Endothelial cell of umbilical vein (primary cell): ENCODE results near the gene TIGD4. TPM values are rescaled to one million over a fixed set of nuclear protein-coding genes. Genes with fewer than 3 reads are reported as not detected.

Source experiments
- BruUV-seq: library from RNA; stranded (reverse); fragments of 400-500 nt; replicated peaks from 2 replicates; lab custom pipeline; 2021; lab: Mats Ljungman, UMichigan
- CTCF ChIA-PET: fragments of 300-600, 350-600 bp; sonication (Branson Sonifier 250); formaldehyde crosslinking; loops from one replicate; lab custom pipeline; 2021; ENCODE audit warnings: antibody characterized with exemption, inconsistent platforms; lab: Charles Lee
- POLR2A ChIA-PET: fragments of 300-600, 350-600 bp; sonication (Branson Sonifier 250); formaldehyde crosslinking; loops from one replicate; lab custom pipeline; 2021; ENCODE audit warnings: antibody characterized with exemption, inconsistent platforms; lab: Charles Lee
- DNase-seq: peaks from one replicate; pipeline ENCODE4 v3.0.0-alpha.2; 2011; ENCODE audit warnings: low read depth, low spot score
- FAIRE-seq: peaks from 2 replicates; lab custom pipeline; 2011; peaks lifted over from hg19 to GRCh38; lab: Jason Lieb, UNC
- H2AFZ ChIP-seq: 2 replicates; pipeline ENCODE4 v1.6.0; 2012; ENCODE audit warnings: low read depth, low read length, control low read depth, inconsistent platforms
- H3K27ac ChIP-seq: 2 replicates; pipeline ENCODE4 v1.5.1; 2011; ENCODE audit warnings: low read depth, mild to moderate bottlenecking, control low read depth, low read length, moderate library complexity; ENCODE audit not compliant: insufficient read depth
- H3K27me3 ChIP-seq, 2 experiments: 2 replicates each; pipeline versions ENCODE4 v1.6.0 to v1.6.1; 2011; ENCODE audit warnings: low read length in 2 of 2, mixed read lengths in 1 of 2; ENCODE audit not compliant: control insufficient read depth in 2 of 2, insufficient read depth in 2 of 2
- H3K36me3 ChIP-seq, 2 experiments: 2 replicates in 1 of 2; 3 replicates in 1 of 2; pipeline ENCODE4 v1.5.1; 2011; ENCODE audit warnings: low read length in 2 of 2, mild to moderate bottlenecking in 1 of 2, moderate library complexity in 1 of 2; ENCODE audit not compliant: control insufficient read depth in 2 of 2, insufficient read depth in 2 of 2; ENCODE audit errors: extremely low read depth in 1 of 2
- H3K4me1 ChIP-seq: 3 replicates; pipeline ENCODE4 v1.5.1; 2011; ENCODE audit warnings: mild to moderate bottlenecking, low read length; ENCODE audit not compliant: control insufficient read depth, insufficient read depth; ENCODE audit errors: extremely low read depth
- H3K4me2 ChIP-seq: 2 replicates; pipeline ENCODE4 v1.6.1; 2011; ENCODE audit warnings: low read length, control low read depth, mixed read lengths; ENCODE audit not compliant: insufficient read depth
- H3K4me3 ChIP-seq, 3 experiments: fragments of 200-600 bp in 1 of 3; sonication (generic), shearing (Covaris generic) in 1 of 3; replicated peaks in 1 of 3; 2 replicates each; pipeline ENCODE4 v1.5.1; 2011 to 2016; ENCODE audit warnings: control low read depth in 3 of 3, low read length in 3 of 3, mild to moderate bottlenecking in 2 of 3, inconsistent platforms in 1 of 3, low read depth in 1 of 3, moderate library complexity in 1 of 3; ENCODE audit not compliant: insufficient read depth in 1 of 3
- H3K79me2 ChIP-seq: 2 replicates; pipeline ENCODE4 v1.6.0; 2012; ENCODE audit warnings: low read length, inconsistent platforms; ENCODE audit not compliant: control insufficient read depth, insufficient read depth
- H3K9ac ChIP-seq: replicated peaks from 2 replicates; pipeline ENCODE3; 2011; ENCODE audit warnings: low read length, control low read depth; ENCODE audit not compliant: insufficient read depth; ENCODE audit errors: extremely low read depth
- H3K9me1 ChIP-seq: replicated peaks from 3 replicates; pipeline ENCODE4 v1.6.0; 2011; ENCODE audit warnings: mild to moderate bottlenecking, low read length; ENCODE audit not compliant: control insufficient read depth, insufficient read depth; ENCODE audit errors: extremely low read depth
- H3K9me3 ChIP-seq: replicated peaks from 2 replicates; pipeline ENCODE4 v1.5.1; 2012; ENCODE audit warnings: low read length, inconsistent platforms; ENCODE audit not compliant: control insufficient read depth, insufficient read depth
- H4K20me1 ChIP-seq: replicated peaks from 2 replicates; pipeline ENCODE3; 2011; ENCODE audit warnings: mild to moderate bottlenecking, low read length; ENCODE audit not compliant: control insufficient read depth, insufficient read depth; ENCODE audit errors: extremely low read depth
- EZH2 ChIP-seq: IDR thresholded peaks from 2 replicates; pipeline ENCODE4 v1.6.1; 2012; ENCODE audit warnings: borderline replicate concordance, low read depth, mild to moderate bottlenecking, moderate library complexity, low read length, inconsistent platforms; ENCODE audit not compliant: severe bottlenecking
- FOS ChIP-seq: IDR thresholded peaks from 2 replicates; pipeline ENCODE4 v1.6.1; 2011; ENCODE audit warnings: mild to moderate bottlenecking, low read length, moderate library complexity, borderline replicate concordance; ENCODE audit not compliant: insufficient read depth
- GATA2 ChIP-seq: IDR thresholded peaks from 2 replicates; pipeline ENCODE4 v1.7.0; 2011; ENCODE audit warnings: low read depth, mild to moderate bottlenecking, moderate library complexity, mixed read lengths, low read length; ENCODE audit not compliant: insufficient read length, insufficient read depth
- JUN ChIP-seq: IDR thresholded peaks from 2 replicates; pipeline ENCODE4 v1.6.1; 2011; ENCODE audit warnings: borderline replicate concordance, low read depth; ENCODE audit not compliant: insufficient read length, insufficient read depth
- MYC ChIP-seq: IDR thresholded peaks from one replicate; pipeline ENCODE4 v1.6.1; 2011; ENCODE audit warnings: mild to moderate bottlenecking, low read depth, low read length
- POLR2A ChIP-seq: IDR thresholded peaks from 2 replicates; pipeline ENCODE4 v1.6.1; 2012; ENCODE audit warnings: low read depth, mild to moderate bottlenecking, control low read depth, low read length
- POLR2AphosphoS5 ChIP-seq: IDR thresholded peaks from 2 replicates; pipeline ENCODE4 v1.6.1; 2012; ENCODE audit warnings: low read depth, mild to moderate bottlenecking, control low read depth, low read length, moderate library complexity; ENCODE audit not compliant: insufficient read depth
- dilution Hi-C: fragments of 300-500 bp; cut with MboI; formaldehyde crosslinking; loops from one replicate; pipeline ENCODE4 v1.15.0; 2019; ENCODE audit warnings: low sequenced_read_pairs; ENCODE audit not compliant: extremely low pct_ligation_motif_present
- intact Hi-C: fragments of 100-400 bp; cut with micrococcal nuclease; formaldehyde crosslinking; loops from one replicate; pipeline ENCODE4 v1.10.0; 2022
- polyA plus RNA-seq, 4 experiments: library from polyadenylated mRNA; depleted of rRNA in 3 of 4; stranded (reverse) in 3 of 4; unstranded in 1 of 4; fragments of >200 nt; gene quantifications; 2 replicates each; pipeline versions ENCODE4 v1.2.1 to v1.2.3, GENCODE V29; 2011 to 2012; ENCODE audit warnings: missing spikeins in 1 of 4
- total RNA-seq: library from RNA; stranded (reverse); gene quantifications from 2 replicates; pipeline ENCODE4 v1.2.3, GENCODE V29; 2021
- TF ChIP-seq, protein P1 (sequence below): IDR thresholded peaks from 2 replicates; pipeline ENCODE4 v1.6.1; 2011; ENCODE audit not compliant: insufficient read depth, insufficient read length
- TF ChIP-seq, protein P2 (sequence below), 2 donors: IDR thresholded peaks; 1 replicate in 1 of 2; 2 replicates in 1 of 2; pipeline ENCODE4 v1.5.1; 2011; ENCODE audit warnings: low read length in 2 of 2, mild to moderate bottlenecking in 2 of 2, moderate library complexity in 2 of 2, control low read depth in 1 of 2, inconsistent platforms in 1 of 2, low read depth in 1 of 2; ENCODE audit not compliant: insufficient read depth in 1 of 2; ENCODE audit errors: extremely low read depth in 1 of 2

Gene TIGD4
- total and polyA plus RNA-seq, 2 donors (not counting 3 experiments of a cell fraction or from before 2014, with no cell fraction given), result 0.03 to 0.18 TPM

DNA sequence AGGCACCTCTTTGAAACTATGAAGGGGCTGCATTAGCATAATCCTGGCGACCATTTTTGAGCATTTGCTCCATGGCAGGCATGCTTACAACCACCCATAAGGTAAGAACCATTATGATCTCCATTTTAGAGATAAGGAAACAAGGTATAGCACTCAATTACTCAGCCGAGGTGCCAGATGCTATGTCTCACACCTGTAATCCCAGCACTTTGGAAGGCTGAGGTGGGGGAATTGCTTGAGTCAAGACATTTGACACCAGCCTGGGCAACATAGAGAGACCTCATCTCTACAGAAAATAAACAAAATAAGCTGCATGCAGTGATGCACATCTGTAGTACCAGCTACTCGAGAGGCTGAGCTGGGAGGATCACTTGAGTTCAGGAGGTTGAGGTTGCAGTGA, 43.6 kb downstream of the TIGD4 start:
- DNase-seq, result no peak
- no peaks in the 10 kb centered on the region for H3K36me3 ChIP-seq
- no peaks in the 10 kb centered on the region for H3K79me2 ChIP-seq
- POLR2A ChIA-PET, result no interaction called here
- TF ChIP-seq, protein P1, sequence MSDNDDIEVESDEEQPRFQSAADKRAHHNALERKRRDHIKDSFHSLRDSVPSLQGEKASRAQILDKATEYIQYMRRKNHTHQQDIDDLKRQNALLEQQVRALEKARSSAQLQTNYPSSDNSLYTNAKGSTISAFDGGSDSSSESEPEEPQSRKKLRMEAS, result no peak
- no peak for TF ChIP-seq GATA2
- TF ChIP-seq, protein P2, sequence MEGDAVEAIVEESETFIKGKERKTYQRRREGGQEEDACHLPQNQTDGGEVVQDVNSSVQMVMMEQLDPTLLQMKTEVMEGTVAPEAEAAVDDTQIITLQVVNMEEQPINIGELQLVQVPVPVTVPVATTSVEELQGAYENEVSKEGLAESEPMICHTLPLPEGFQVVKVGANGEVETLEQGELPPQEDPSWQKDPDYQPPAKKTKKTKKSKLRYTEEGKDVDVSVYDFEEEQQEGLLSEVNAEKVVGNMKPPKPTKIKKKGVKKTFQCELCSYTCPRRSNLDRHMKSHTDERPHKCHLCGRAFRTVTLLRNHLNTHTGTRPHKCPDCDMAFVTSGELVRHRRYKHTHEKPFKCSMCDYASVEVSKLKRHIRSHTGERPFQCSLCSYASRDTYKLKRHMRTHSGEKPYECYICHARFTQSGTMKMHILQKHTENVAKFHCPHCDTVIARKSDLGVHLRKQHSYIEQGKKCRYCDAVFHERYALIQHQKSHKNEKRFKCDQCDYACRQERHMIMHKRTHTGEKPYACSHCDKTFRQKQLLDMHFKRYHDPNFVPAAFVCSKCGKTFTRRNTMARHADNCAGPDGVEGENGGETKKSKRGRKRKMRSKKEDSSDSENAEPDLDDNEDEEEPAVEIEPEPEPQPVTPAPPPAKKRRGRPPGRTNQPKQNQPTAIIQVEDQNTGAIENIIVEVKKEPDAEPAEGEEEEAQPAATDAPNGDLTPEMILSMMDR (IDR thresholded peaks at IDR 0.05; ENCODE audit: extremely low read depth in 1 of 2, insufficient read depth in 1 of 2, low read depth in 1 of 2, low read length in 2 of 2), result no peak
- TF ChIP-seq EZH2, result no peak
- TF ChIP-seq JUN, result no peak
- TF ChIP-seq MYC, result no peak
- TF ChIP-seq FOS, result no peak
- no peak for TF ChIP-seq POLR2AphosphoS5
- no peak for TF ChIP-seq POLR2A
- no peaks in the 10 kb centered on the region for H3K4me1 ChIP-seq
- H3K4me3 ChIP-seq, result no peak overlapping the region
- no peak overlapping the region for H2AFZ ChIP-seq
- no peaks in the 10 kb centered on the region for H3K9me3 ChIP-seq
- no peaks in the 10 kb centered on the region for H3K9me1 ChIP-seq
- FAIRE-seq, result no peak
- peaks cover 2 to 3% of the 10 kb centered on the region in 2 experiments for H3K27me3 ChIP-seq
- intact Hi-C loops (loop anchor here (1.0 to 2.0 kb wide), 4 partner anchors 95 to 328 kb away; no protein-coding TSS in a partner anchor), dilution Hi-C loops (no loop called here)
- H3K9ac ChIP-seq, result no peak overlapping the region
- CTCF ChIA-PET, result interaction anchor here (0.9 to 5.3 kb wide), 5 partner anchors 12 to 392 kb away, joined by 3 to 52 read pairs (median 5); no protein-coding TSS in a partner anchor
- no peak overlapping the region for H3K27ac ChIP-seq
- no TSS peak for BruUV-seq
- H3K4me2 ChIP-seq, result no peak overlapping the region
- no peaks in the 10 kb centered on the region for H4K20me1 ChIP-seq
